RKO (cell line): ENCODE measurements around the gene CNOT6L.

ENCODE experiments used
- DNase-seq: peaks from one replicate; pipeline ENCODE4 v3.0.0-alpha.2; 2016; ENCODE audit warnings: low spot score

Gene CNOT6L

DNA sequence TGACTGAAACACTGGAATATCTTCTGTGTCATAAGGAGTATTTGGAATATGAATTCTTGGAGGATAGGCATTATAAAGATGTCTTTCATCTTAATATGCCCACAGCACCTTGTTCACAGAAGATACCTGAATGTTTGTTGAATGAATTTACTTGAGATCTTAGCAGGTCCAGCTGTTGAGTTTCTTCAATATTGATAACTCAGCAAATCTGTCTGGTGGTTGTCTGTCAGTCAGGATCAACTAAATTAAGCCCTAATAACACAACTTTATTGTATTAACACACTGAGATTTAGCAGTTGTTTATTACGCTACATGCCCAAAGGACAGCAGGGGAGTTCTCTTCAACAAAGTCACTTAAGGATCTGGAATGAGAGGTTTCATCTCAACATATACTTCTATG is 106.5 kb downstream of the CNOT6L start:
- DNase-seq = no peak

DNA sequence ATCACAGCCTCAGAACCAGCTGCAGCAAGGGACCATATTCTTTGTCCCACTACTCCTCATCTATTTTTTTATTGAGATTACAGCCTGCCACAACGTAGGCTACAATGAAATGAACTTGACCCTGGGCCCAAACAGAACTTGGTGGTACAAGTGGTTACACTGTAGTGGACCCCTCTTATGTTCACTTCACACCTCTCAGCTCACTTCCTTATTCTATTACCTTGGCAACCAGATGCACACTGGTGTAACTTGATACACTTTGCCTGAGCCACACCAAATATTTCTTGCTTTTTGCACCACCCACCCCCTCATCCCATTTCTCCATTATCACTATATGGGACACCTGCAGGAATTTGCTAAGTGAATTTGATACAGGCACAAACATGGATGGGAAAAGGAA is 107.7 kb downstream of the CNOT6L start:
- DNase-seq = no peak

DNA sequence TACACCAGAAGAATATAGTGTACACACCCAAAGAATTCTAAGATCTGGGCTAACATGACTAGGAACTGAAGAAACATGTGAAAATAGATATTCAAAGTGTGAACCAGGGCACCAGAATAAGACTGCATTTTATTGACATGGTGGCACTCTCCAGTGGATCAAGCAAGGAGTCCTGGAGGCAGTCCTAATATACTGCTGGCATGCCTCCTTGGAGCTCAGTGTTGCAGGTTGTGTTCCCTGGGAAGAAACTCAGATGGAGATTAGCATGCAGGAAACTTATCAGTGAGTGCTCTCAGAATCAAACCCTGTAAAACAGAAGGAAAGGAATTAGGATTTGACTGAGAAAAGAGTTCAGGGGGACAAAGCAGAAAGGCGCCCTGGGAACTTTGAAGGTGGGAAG is 108.5 kb downstream of the CNOT6L start:
- DNase-seq = no peak

DNA sequence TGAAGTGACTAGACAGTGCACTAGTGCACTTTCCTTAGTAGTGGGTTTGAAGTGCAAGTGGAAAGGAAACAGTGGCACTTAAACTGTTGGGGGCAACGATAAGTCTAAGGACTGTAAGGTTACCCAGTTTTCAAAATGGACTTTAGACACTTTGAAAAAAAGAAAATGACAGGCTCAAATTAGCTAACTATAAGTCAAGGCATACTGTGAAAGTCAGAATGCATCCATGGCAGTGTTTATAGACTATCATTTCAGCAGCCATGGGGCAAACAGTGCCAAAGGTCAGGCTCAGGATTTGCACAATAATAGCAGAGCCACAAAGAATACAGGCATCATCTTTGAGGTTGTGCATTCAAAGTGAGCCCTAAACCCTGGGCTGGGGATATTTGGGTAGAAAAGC is 109.1 kb downstream of the CNOT6L start:
- DNase-seq = no peak

DNA sequence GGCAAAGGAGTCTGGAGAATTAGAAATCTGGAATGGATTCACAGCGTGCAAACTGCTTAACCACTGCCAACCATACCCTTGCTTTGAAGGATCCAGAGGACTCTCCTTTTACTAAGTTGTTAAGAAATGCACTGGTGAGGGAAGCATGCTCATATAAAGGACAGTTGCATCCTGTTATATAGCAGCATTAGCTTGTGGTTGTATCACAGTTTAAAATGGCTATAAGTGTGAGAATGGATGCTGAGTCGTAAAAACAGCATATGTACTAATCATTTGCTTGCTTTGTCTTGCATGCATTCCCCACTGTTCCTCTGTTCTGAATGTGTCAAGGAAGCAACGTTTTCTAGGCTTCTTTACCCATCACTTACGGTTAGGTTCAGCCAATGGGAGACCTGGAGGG is 112.5 kb downstream of the CNOT6L start:
- no peak for DNase-seq

DNA sequence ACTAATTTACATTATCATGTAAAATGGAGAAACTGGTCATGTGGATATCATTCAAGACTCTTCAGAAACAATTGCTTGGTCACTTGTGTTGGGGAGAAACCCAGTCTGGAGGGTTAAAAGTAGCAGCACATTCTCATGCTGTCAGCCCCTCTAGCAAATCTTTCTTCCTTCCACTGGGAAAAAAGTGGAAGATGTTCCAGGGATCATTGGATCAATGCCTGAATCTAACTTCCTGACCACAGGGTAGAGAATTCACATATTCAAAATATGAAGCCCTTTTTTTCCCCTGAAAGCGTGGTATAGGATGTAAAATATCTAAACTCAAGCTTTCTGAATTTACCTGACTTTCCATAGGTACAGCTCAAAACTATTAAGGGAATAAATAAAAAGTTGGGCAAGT is 115.5 kb downstream of the CNOT6L start:
- no peak for DNase-seq

DNA sequence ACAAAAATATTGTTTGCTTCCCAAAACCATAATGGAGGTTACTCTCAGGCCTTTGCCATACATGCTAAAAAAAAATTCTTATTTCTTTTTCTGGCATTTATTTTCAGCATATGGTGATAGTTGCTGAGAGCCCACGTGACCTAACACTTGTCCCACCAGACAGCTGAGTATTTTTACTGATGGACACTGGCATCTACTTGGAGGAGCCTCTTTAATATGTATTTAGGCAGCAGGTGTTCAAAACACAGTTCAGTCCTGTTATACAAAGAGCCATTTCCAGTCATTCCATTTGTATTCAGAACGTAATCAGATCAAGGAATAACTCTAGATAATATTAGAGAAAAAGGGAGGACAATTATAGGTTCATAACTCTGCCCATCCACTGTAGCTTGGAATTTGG is 118.0 kb downstream of the CNOT6L start:
- no peak for DNase-seq

DNA sequence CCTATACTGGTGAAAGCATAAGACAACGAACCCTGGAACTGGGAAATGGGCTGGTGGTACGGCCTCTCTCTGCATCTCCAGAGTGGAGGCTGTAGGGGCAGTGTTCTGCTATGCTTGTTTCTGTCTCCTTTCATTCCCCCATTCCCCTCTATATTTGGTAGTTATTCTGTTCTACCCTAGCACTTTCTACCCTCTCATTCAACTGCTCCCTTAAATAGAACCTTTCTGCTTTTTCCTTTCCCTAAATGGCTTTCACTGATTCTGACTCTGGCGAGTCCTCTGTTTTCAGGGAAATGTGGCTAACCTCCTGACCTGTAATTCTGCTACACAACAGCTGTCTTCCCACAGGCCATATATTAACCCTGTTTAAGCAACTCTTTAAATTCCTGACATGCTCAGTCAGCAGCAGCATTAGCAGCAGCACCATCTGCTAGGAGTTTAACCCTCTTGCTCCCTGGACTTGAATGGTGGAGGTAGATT is 119.4 kb downstream of the CNOT6L start:
- peak; percentile 46 for DNase-seq

DNA sequence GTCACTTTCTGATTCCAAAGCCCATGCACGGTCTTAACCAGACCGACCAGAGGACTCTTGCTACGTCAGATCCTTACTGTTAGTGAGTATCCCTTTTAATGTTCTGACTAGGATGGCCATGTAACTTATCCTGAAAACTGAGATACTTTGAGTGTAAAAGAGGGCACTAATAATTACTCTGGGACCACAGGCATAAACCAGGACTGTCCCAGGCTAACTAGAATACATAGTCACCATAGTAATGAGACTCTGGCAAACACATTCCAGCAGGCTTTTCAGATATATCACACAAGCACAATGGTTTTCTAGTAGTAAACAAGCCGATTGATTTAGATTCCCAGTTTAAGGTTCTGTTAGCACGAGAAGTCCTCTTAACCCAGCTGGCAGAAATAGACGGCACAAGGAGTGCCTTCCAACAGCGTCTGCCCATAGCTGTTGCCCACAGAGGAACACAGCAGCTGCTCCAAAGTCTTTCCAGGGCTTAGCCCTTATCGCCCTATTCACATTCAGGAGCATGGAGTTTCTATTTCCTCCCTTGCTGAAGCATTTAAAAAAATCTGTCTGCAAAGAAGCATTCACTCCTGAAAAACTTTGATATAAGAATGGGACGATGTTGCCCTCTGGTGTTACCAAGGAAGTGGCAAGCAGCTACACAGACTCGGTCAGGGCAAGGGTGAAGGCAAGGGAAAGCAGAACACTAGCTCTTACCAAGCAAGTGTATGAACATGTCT is 121.1 kb downstream of the CNOT6L start:
- DNase-seq = peak; percentile 63

DNA sequence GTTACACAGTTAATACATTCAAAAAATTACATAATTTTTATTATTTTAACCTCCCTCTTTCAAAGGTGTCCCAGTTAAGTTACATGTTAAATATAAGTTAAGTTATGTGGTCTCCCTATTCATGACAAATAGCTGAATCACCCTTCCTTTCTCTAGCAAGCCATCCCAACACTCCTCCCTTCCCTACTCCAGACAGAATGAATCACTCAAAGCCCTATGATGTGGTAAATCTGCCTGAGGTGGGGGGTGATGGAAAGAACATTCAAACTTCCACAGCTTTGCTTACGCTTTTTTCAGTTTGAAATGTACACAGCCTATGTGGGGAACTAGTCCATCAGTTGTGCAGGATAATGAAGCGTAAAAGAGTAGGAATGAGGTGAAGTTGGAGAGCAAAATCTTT is 123.4 kb downstream of the CNOT6L start:
- DNase-seq = peak; percentile 89

DNA sequence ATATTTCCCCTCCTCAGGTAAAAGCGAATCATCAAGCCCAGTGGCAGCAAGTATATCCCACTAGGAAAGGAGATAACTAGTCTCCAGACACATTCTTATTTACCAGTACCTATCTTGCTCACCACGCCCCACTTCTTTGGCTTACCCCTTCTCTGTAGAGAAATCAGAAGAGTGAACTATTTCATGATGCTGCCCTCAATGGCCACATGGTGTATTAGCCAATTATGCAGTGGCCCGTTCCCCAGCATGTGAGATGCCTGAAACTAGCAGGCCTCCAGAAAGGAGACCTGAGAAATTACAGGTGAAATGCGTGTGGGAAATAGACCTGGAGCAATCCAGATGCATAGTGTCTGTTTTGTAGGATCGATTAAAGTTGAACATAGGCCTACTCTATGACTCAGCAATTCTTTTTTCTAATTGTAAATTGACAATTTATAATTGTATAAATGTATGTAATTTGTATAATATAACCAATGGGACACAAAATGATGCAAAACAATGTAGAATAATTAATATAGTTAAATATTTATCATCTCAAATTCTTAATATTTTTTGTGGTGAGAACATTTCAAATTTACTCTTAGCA is 126.2 kb downstream of the CNOT6L start:
- no peak for DNase-seq

DNA sequence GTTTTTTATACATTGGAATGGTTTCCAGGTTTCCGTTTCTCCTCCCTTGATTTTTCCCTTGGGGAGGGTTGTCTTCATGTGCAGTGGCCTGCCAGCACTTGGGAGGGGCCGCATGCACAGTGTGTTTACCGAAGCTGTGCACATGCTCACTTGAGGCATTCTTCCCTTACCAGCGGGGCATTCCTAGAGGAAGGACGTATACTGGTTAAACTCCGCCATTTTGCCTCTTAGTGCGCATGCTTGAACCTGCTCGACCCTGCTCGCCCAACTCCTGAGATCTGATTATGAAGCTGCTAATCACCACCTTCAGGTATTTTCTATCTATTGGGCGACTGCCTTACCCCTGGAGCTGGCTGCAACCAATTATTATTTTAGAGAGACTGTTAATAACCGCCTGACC is 137.4 kb downstream of the CNOT6L start:
- no peak for DNase-seq

DNA sequence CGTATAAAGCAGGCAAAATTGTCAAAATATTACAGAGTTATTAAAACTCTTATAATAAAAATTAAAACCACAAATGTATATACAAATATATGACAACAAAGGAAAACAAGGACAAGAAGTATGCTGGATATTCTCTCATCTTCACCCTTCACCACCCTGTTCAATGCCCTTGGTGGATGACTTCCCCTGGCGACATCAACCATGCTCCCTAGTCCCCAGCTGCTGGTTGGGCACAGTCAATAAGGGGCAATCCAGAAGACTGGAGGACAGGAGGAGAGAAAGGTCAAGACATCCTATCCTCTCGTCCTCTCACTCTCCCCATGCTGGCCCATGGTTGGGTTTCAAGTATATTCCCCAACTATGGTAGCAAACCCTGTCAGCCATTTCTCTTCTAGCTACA is 142.3 kb downstream of the CNOT6L start:
- DNase-seq = no peak

DNA sequence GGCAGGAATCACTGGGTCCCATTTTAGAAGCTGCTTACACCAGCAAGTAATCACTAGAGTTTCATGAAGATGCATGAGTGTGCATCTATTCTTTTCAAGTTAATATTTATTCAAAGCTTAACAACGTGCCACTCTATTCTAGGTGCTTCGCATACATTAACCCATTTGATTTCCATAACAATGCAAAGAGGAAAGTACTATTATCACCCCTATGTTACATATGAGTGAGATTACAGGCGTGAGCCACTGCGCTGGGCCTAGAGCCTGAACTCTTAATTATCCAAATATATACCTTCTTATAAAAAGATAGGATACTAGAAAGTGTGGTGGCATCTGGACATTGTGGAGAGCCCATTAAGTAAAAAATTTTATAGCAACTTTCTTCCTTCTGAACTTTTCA is 148.1 kb downstream of the CNOT6L start:
- no peak for DNase-seq

DNA sequence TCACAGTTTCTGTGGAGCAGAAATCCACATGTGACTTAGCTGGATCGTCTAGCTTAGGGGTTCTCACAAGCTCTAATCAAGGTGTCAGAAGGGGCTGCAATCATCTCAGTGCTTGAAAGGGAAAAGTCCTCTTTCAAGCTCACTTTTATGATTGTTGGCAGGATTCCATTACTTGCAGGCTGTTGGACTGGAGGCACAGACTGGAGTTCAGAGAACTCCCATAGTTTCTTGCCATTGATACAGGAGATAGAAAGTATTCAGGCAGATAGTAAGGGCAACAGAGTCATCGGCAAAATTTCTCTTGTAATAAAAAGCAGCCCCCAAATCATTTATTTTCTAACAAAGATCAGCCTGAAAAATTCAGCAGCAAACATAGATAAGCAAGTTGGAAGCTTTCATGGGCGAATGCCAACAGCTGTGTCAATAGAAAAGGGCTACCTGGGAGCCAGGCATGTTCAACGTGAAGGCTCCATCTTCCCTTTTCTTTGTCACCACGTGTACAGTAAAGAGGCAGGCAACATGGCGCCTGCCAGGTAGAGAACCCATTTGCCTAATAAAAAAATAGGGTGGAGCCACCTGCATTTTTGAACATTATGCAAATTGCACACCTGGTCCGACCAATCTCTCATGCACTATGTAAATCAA is 149.1 kb downstream of the CNOT6L start:
- no peak for DNase-seq

DNA sequence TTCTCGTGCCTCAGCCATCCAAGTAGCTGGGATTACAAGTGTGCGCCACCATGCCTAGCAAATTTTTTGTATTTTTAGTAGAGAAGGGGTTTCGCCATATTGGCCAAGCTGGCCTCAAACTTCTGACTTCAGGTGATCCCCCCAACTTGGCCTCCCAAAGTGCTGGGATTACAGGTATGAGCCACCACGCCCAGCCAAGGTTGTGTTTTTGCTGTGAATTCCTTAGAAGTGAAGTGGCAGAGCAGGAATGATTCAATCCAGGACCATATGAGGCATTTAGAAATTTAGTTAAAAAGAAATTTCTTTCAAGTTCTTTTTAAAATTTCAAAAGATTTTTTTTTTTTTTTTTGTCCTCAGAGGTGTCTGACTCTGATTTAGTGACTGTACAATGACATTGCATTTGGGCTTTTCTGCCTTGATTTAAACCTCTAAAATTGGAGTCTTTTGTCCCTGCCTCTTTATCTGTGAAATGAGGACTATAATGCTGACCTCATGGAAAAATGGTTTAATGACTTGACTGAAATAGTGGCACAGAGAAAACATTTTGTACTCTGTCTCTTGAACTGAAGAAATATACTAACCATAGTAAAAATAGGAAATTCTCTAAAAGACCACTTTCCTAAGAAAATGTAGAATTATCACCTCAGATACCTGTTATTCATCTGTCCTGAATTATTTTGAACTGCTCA is 153.6 kb downstream of the CNOT6L start:
- DNase-seq = no peak
